ENCODE results near the gene MAP4K4. TPM values are rescaled to one million over a fixed set of nuclear protein-coding genes. Genes with fewer than 3 reads are reported as not detected.

Gene MAP4K4
- total and polyA plus RNA-seq, 2 of the 13 experiments (the other 11 are each of a cell fraction or from before 2014, with no cell fraction given), result 105 to 264 TPM

GRCh38 chr2:101762451-101763171 lies 65.1 kb downstream of the MAP4K4 start (continued):
- TF ChIP-seq PAX8 (CRISPR knock-in tag; IDR thresholded peaks at IDR 0.05; ENCODE audit: borderline replicate concordance) (no peak), ZNF792 (CRISPR knock-in tag; IDR thresholded peaks at IDR 0.05) (no peak), YY1 (IDR thresholded peaks at IDR 0.05; ENCODE audit: insufficient read depth, insufficient replicate concordance, low read depth, low read length) (no peak), ZNF567 (CRISPR knock-in tag; IDR thresholded peaks at IDR 0.05; ENCODE audit: borderline replicate concordance) (0 out of 2 replicates have a peak, but pooled peaks have one; percentile 51), RFX3 (CRISPR knock-in tag; IDR thresholded peaks at IDR 0.05) (no peak), ZNF75D (CRISPR knock-in tag; IDR thresholded peaks at IDR 0.05; ENCODE audit: borderline replicate concordance) (no peak), BCL6 (CRISPR knock-in tag; IDR thresholded peaks at IDR 0.05) (peak; percentile 64), PAF1 (CRISPR knock-in tag; IDR thresholded peaks at IDR 0.05) (no peak), JUN (CRISPR knock-in tag; IDR thresholded peaks at IDR 0.05) (no peak), KLF13 (CRISPR knock-in tag; IDR thresholded peaks at IDR 0.05) (no peak), ZNF451 (CRISPR knock-in tag; IDR thresholded peaks at IDR 0.05) (0 out of 2 replicates have a peak, but pooled peaks have one; percentile 22), UBTF (CRISPR knock-in tag; IDR thresholded peaks at IDR 0.05) (no peak), ZNF510 (CRISPR knock-in tag; IDR thresholded peaks at IDR 0.05; ENCODE audit: low read depth) (no peak), ZBTB34 (CRISPR knock-in tag; IDR thresholded peaks at IDR 0.05) (no peak), ZFP36L2 (CRISPR knock-in tag; IDR thresholded peaks at IDR 0.05) (no peak), ZNF460 (CRISPR knock-in tag; IDR thresholded peaks at IDR 0.05; ENCODE audit: borderline replicate concordance) (no peak), POLR2A (IDR thresholded peaks at IDR 0.05; ENCODE audit: insufficient read depth in 1 of 2, low read depth in 2 of 2, low read length in 2 of 2) (0 out of 4 replicates have a peak, but pooled peaks of 1 of the 2 experiments have one; percentile 3), ZFP1 (CRISPR knock-in tag; IDR thresholded peaks at IDR 0.05) (no peak), SETDB1 (CRISPR knock-in tag; IDR thresholded peaks at IDR 0.05; ENCODE audit: borderline replicate concordance) (no peak)
- TF ChIP-seq, protein P1, sequence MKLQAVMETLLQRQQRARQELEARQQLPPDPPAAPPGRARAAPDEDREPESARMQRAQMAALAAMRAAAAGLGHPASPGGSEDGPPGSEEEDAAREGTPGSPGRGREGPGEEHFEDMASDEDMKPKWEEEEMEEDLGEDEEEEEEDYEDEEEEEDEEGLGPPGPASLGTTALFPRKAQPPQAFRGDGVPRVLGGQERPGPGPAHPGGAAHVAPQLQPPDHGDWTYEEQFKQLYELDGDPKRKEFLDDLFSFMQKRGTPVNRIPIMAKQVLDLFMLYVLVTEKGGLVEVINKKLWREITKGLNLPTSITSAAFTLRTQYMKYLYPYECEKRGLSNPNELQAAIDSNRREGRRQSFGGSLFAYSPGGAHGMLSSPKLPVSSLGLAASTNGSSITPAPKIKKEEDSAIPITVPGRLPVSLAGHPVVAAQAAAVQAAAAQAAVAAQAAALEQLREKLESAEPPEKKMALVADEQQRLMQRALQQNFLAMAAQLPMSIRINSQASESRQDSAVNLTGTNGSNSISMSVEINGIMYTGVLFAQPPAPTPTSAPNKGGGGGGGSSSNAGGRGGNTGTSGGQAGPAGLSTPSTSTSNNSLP (IDR thresholded peaks at IDR 0.05; ENCODE audit: low read depth, low read length), result no peak
- TF ChIP-seq, protein P2, sequence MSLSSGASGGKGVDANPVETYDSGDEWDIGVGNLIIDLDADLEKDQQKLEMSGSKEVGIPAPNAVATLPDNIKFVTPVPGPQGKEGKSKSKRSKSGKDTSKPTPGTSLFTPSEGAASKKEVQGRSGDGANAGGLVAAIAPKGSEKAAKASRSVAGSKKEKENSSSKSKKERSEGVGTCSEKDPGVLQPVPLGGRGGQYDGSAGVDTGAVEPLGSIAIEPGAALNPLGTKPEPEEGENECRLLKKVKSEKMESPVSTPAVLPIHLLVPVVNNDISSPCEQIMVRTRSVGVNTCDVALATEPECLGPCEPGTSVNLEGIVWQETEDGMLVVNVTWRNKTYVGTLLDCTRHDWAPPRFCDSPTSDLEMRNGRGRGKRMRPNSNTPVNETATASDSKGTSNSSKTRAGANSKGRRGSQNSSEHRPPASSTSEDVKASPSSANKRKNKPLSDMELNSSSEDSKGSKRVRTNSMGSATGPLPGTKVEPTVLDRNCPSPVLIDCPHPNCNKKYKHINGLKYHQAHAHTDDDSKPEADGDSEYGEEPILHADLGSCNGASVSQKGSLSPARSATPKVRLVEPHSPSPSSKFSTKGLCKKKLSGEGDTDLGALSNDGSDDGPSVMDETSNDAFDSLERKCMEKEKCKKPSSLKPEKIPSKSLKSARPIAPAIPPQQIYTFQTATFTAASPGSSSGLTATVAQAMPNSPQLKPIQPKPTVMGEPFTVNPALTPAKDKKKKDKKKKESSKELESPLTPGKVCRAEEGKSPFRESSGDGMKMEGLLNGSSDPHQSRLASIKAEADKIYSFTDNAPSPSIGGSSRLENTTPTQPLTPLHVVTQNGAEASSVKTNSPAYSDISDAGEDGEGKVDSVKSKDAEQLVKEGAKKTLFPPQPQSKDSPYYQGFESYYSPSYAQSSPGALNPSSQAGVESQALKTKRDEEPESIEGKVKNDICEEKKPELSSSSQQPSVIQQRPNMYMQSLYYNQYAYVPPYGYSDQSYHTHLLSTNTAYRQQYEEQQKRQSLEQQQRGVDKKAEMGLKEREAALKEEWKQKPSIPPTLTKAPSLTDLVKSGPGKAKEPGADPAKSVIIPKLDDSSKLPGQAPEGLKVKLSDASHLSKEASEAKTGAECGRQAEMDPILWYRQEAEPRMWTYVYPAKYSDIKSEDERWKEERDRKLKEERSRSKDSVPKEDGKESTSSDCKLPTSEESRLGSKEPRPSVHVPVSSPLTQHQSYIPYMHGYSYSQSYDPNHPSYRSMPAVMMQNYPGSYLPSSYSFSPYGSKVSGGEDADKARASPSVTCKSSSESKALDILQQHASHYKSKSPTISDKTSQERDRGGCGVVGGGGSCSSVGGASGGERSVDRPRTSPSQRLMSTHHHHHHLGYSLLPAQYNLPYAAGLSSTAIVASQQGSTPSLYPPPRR (CRISPR knock-in tag; IDR thresholded peaks at IDR 0.05; ENCODE audit: borderline replicate concordance), result no peak
